Breast epithelium (tissue), 3 donors: ENCODE data around the gene CLCA2.

Experiments
- CTCF ChIP-seq, 3 donors: fragments of 450-650 bp; IDR thresholded peaks; one replicate each; pipeline ENCODE4 v1.5.1; 2016 to 2017; ENCODE audit warnings: antibody characterized with exemption in 3 of 3, mild to moderate bottlenecking in 3 of 3, moderate library complexity in 3 of 3
- POLR2A ChIP-seq: fragments of 450-650 bp; IDR thresholded peaks from one replicate; pipeline ENCODE4 v1.6.1; 2016; ENCODE audit warnings: antibody characterized with exemption, mild to moderate bottlenecking, moderate library complexity
- POLR2AphosphoS5 ChIP-seq, 3 donors: sonication (generic); formaldehyde crosslinking; IDR thresholded peaks; one replicate each; pipeline ENCODE4 v1.6.1; 2017; ENCODE audit warnings: antibody characterized with exemption in 3 of 3

- TF ChIP-seq CTCF (IDR thresholded peaks at IDR 0.05) (no peak), POLR2AphosphoS5 (IDR thresholded peaks at IDR 0.05) (no peak), POLR2A (no peak)
These were observed 24.7 kb downstream of the CLCA2 start for GRCh38 chr1:86448670-86449069.
